ENCODE data around the gene ADIPOQ. TPM values are rescaled to one million over a fixed set of nuclear protein-coding genes. Genes with fewer than 3 reads are reported as not detected.
"Not testable (repeated sequence)": the region's sequence is repeated elsewhere in the genome, so short reads cannot be mapped to it uniquely, and the experiment has no call there.

ADIPOQ gene
- total and polyA plus RNA-seq, 2 donors (not counting 1 experiment from before 2014, with no cell fraction given): not detected

DNA sequence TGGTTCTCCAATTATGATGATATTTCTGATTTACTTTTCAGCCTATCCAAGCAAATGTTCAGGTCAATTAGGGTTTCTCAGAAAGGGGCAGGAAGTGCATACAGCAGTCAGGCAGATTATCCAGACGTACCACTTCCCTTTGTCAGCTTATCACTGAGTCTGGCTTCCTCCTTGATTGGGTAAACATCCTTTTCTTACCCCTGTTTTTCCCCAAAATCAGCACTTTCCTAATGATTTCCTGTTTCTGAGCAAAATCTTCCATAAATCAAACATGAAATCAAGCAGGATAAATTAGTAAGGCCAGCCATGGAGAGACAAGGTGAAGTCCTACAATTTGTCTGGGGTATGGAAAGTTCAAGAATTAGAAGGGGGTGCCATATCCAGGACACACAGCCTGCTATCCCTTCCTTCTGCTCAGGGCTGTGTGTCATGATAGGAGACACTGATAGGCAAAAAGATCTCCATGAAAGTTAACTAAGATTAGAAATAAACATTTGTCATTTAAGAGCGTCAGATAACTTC is 29.0 kb downstream of the ADIPOQ start:
- intact Hi-C loops (cut with micrococcal nuclease): no loop called here
- ChIA-PET CTCF (interaction anchor here (1.0 kb wide), 1 partner anchor 22 kb away, joined by 3 read pairs; no protein-coding TSS in a partner anchor), POLR2A (no interaction called here)
- ATAC-seq (ENCODE audit: low read depth) (no peak), DNase-seq (no peak)
- Histone ChIP-seq H3K36me3 (replicated peaks in 1 of 2; ENCODE audit: control extremely low read depth in 1 of 2, control insufficient read depth in 1 of 2, extremely low read depth in 1 of 2, insufficient read depth in 2 of 2, low read length in 1 of 2) (no peaks in the 10 kb centered on the region), H3K4me3 (ENCODE audit: control extremely low read depth in 1 of 5, extremely low read depth in 1 of 5, insufficient read depth in 1 of 5, low read depth in 2 of 5, low read length in 4 of 5) (no peak overlapping the region), H3K9me3 (ENCODE audit: control extremely low read depth in 1 of 3, control insufficient read depth in 2 of 3, insufficient read depth in 1 of 3, low read length in 2 of 3) (no peaks in the 10 kb centered on the region), H3K4me1 (ENCODE audit: control insufficient read depth in 2 of 2, insufficient read depth in 2 of 2, low read length in 2 of 2) (peaks cover 8 to 9% of the 10 kb centered on the region in 2 donors), H4K20me1 (ENCODE audit: control insufficient read depth, insufficient read depth, low read length, poor library complexity, severe bottlenecking) (no peaks in the 10 kb centered on the region), H3K79me2 (ENCODE audit: control insufficient read depth, insufficient read depth, low read length) (no peaks in the 10 kb centered on the region), H3K4me2 (replicated peaks; ENCODE audit: low read depth, low read length, poor library complexity, severe bottlenecking) (no peak overlapping the region), H3K27me3 (replicated peaks in 1 of 4; ENCODE audit: control extremely low read depth in 1 of 4, control insufficient read depth in 3 of 4, insufficient read depth in 4 of 4, low read length in 3 of 4) (no peaks in the 10 kb centered on the region), H2AFZ (ENCODE audit: insufficient read depth, low read depth, low read length, poor library complexity, severe bottlenecking) (peak overlapping the region; percentile 35), H3K27ac (ENCODE audit: low read length in 2 of 2) (no peak overlapping the region), H3K9ac (ENCODE audit: low read length) (no peak overlapping the region)
- no peak for TF ChIP-seq EZH2 (IDR thresholded peaks at IDR 0.05; ENCODE audit: borderline replicate concordance, insufficient read depth, low read depth, low read length, poor library complexity, severe bottlenecking)
- TF ChIP-seq, protein P1, sequence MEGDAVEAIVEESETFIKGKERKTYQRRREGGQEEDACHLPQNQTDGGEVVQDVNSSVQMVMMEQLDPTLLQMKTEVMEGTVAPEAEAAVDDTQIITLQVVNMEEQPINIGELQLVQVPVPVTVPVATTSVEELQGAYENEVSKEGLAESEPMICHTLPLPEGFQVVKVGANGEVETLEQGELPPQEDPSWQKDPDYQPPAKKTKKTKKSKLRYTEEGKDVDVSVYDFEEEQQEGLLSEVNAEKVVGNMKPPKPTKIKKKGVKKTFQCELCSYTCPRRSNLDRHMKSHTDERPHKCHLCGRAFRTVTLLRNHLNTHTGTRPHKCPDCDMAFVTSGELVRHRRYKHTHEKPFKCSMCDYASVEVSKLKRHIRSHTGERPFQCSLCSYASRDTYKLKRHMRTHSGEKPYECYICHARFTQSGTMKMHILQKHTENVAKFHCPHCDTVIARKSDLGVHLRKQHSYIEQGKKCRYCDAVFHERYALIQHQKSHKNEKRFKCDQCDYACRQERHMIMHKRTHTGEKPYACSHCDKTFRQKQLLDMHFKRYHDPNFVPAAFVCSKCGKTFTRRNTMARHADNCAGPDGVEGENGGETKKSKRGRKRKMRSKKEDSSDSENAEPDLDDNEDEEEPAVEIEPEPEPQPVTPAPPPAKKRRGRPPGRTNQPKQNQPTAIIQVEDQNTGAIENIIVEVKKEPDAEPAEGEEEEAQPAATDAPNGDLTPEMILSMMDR (IDR thresholded peaks at IDR 0.05): no peak
- H3K27ac Mint-ChIP-seq: no peak overlapping the region
- no peaks in the 10 kb centered on the region for H3K27me3 Mint-ChIP-seq
- H3K9me3 Mint-ChIP-seq (ENCODE audit: insufficient read depth): no peaks in the 10 kb centered on the region
- H3K4me3 Mint-ChIP-seq: no peak overlapping the region
- H3K4me1 Mint-ChIP-seq: peaks cover 9% of the 10 kb centered on the region
- WGBS (ENCODE audit: insufficient coverage): 0% methylated on average over 1 of the region's 2 CpGs

DNA sequence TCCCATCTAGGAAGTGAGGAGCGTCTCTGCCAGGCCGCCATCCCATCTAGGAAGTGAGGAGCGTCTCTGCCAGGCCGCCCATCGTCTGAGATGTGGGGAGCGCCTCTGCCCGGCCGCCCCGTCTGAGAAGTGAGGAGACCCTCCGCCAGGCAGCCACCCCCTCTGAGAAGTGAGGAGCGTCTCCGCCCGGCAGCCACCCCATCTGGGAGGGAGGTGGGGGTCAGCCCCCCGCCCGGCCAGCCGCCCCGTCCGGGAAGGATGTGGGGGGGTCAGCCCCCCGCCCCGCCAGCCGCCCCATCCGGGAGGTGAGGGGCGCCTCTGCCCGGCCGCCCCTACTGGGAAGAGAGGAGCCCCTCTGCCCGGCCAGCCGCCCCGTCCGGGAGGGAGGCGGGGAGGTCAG is 31.3 kb downstream of the ADIPOQ start:
- H2AFZ ChIP-seq (ENCODE audit: insufficient read depth, low read depth, low read length, poor library complexity, severe bottlenecking); H3K4me1 ChIP-seq (ENCODE audit: control insufficient read depth in 2 of 2, insufficient read depth in 2 of 2, low read length in 2 of 2); H3K4me3 Mint-ChIP-seq; H3K4me2 ChIP-seq (replicated peaks; ENCODE audit: low read depth, low read length, poor library complexity, severe bottlenecking); H3K9ac ChIP-seq (ENCODE audit: low read length); H3K27me3 ChIP-seq (replicated peaks in 1 of 4; ENCODE audit: control extremely low read depth in 1 of 4, control insufficient read depth in 3 of 4, insufficient read depth in 4 of 4, low read length in 3 of 4); CTCF ChIA-PET; H3K4me3 ChIP-seq (ENCODE audit: control extremely low read depth in 1 of 5, extremely low read depth in 1 of 5, insufficient read depth in 1 of 5, low read depth in 2 of 5, low read length in 4 of 5); ATAC-seq (ENCODE audit: low read depth); intact Hi-C loops (cut with micrococcal nuclease); POLR2A ChIA-PET; H3K79me2 ChIP-seq (ENCODE audit: control insufficient read depth, insufficient read depth, low read length); H3K27me3 Mint-ChIP-seq; H3K4me1 Mint-ChIP-seq; H3K9me3 Mint-ChIP-seq (ENCODE audit: insufficient read depth); H3K27ac Mint-ChIP-seq; DNase-seq; H3K36me3 ChIP-seq (replicated peaks in 1 of 2; ENCODE audit: control extremely low read depth in 1 of 2, control insufficient read depth in 1 of 2, extremely low read depth in 1 of 2, insufficient read depth in 2 of 2, low read length in 1 of 2); H4K20me1 ChIP-seq (ENCODE audit: control insufficient read depth, insufficient read depth, low read length, poor library complexity, severe bottlenecking); H3K9me3 ChIP-seq (ENCODE audit: control extremely low read depth in 1 of 3, control insufficient read depth in 2 of 3, insufficient read depth in 1 of 3, low read length in 2 of 3); H3K27ac ChIP-seq (ENCODE audit: low read length in 2 of 2): not testable (repeated sequence)
- no CpG with 5 or more reads among the region's 30 CpGs for WGBS (ENCODE audit: insufficient coverage)

DNA sequence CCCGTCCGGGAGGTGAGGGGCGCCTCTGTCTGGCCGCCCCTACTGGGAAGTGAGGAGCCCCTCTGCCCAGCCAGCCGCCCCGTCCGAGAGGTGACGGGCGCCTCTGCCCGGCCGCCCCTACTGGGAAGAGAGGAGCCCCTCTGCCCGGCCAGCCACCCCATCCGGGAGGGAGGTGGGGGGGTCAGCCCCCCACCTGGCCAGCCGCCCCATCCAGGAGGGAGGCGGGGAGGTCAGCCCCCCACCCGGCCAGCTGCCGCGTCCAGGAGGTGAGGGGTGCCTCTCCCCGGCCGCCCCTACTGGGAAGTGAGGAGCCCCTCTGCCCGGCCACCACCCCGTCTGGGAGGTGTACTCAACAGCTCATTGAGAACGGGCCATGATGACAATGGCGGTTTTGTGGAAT is 31.7 kb downstream of the ADIPOQ start:
- H3K27ac ChIP-seq (ENCODE audit: low read length in 2 of 2); H3K4me1 Mint-ChIP-seq; CTCF ChIA-PET; H3K4me3 ChIP-seq (ENCODE audit: control extremely low read depth in 1 of 5, extremely low read depth in 1 of 5, insufficient read depth in 1 of 5, low read depth in 2 of 5, low read length in 4 of 5); H2AFZ ChIP-seq (ENCODE audit: insufficient read depth, low read depth, low read length, poor library complexity, severe bottlenecking); H3K9ac ChIP-seq (ENCODE audit: low read length); DNase-seq; H3K79me2 ChIP-seq (ENCODE audit: control insufficient read depth, insufficient read depth, low read length); H3K27me3 Mint-ChIP-seq; ATAC-seq (ENCODE audit: low read depth); H3K4me2 ChIP-seq (replicated peaks; ENCODE audit: low read depth, low read length, poor library complexity, severe bottlenecking); H3K4me3 Mint-ChIP-seq; H3K27me3 ChIP-seq (replicated peaks in 1 of 4; ENCODE audit: control extremely low read depth in 1 of 4, control insufficient read depth in 3 of 4, insufficient read depth in 4 of 4, low read length in 3 of 4); intact Hi-C loops (cut with micrococcal nuclease); H4K20me1 ChIP-seq (ENCODE audit: control insufficient read depth, insufficient read depth, low read length, poor library complexity, severe bottlenecking); H3K36me3 ChIP-seq (replicated peaks in 1 of 2; ENCODE audit: control extremely low read depth in 1 of 2, control insufficient read depth in 1 of 2, extremely low read depth in 1 of 2, insufficient read depth in 2 of 2, low read length in 1 of 2); POLR2A ChIA-PET; H3K9me3 Mint-ChIP-seq (ENCODE audit: insufficient read depth); H3K4me1 ChIP-seq (ENCODE audit: control insufficient read depth in 2 of 2, insufficient read depth in 2 of 2, low read length in 2 of 2); H3K27ac Mint-ChIP-seq; H3K9me3 ChIP-seq (ENCODE audit: control extremely low read depth in 1 of 3, control insufficient read depth in 2 of 3, insufficient read depth in 1 of 3, low read length in 2 of 3): not testable (repeated sequence)
- WGBS (ENCODE audit: insufficient coverage): 100% methylated on average over 1 of the region's 24 CpGs

All from B cell (primary cell).